ENCODE data around the gene FAM131A.
"Not testable (repeated sequence)": the region's sequence is repeated elsewhere in the genome, so short reads cannot be mapped to it uniquely, and the experiment has no call there.

The FAM131A gene

DNA sequence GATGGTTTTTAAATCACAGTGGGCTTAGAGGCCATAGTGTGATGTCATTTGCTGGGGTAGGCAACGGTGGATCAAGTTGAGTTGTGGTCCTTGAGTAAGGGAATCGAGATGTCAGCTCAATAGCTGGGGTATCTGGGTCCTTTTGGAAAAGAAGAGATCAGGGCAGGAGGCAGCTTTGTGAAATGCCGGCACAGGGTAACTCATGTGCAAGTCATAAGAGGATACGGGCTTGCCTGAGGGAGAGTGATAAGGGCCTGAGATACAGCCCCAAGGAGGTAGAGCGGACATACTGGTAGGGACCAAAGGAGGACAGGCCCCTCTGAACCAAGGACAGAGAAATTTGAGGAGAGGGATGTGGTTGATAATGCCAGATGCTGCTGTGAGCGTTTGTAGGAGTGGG is 4.2 kb upstream of the FAM131A start:
- Histone ChIP-seq H3K27ac (ENCODE audit: low read depth, low read length, severe bottlenecking) (peak overlapping the region; percentile 96), H3K4me1 (ENCODE audit: control insufficient read depth, insufficient read depth, low read length, poor library complexity, severe bottlenecking) (peaks cover 55% of the 10 kb centered on the region), H3K36me3 (ENCODE audit: control insufficient read depth, insufficient read depth, low read length) (peaks cover 74% of the 10 kb centered on the region), H3K4me3 (ENCODE audit: extremely low read depth, insufficient read depth, low read length, poor library complexity, severe bottlenecking) (no peak overlapping the region), H3K9me3 (ENCODE audit: control insufficient read depth, low read length) (no peaks in the 10 kb centered on the region)
- WGBS, 2 experiments (ENCODE audit: insufficient coverage in 2 of 2), result 97% methylated on average over 6 of the region's 6 CpGs

- peaks cover 68% of the 10 kb centered on the region for H3K36me3 ChIP-seq (ENCODE audit: control insufficient read depth, insufficient read depth, low read length)
- peak overlapping the region; percentile 96 for H3K27ac ChIP-seq (ENCODE audit: low read depth, low read length, severe bottlenecking)
- no peak overlapping the region for H3K4me3 ChIP-seq (ENCODE audit: extremely low read depth, insufficient read depth, low read length, poor library complexity, severe bottlenecking)
- peaks cover 55% of the 10 kb centered on the region for H3K4me1 ChIP-seq (ENCODE audit: control insufficient read depth, insufficient read depth, low read length, poor library complexity, severe bottlenecking)
- 94 to 96% methylated on average over 2 to 3 of the region's 3 CpGs for WGBS, 2 experiments (ENCODE audit: insufficient coverage in 2 of 2)
- no peaks in the 10 kb centered on the region for H3K9me3 ChIP-seq (ENCODE audit: control insufficient read depth, low read length)
Measured at GRCh38 chr3:184333700-184334099, 3.7 kb upstream of the FAM131A start.

GRCh38 chr3:184334470-184335158 is 2.8 kb upstream of the FAM131A start:
- no peak overlapping the region for H3K4me3 ChIP-seq (ENCODE audit: extremely low read depth, insufficient read depth, low read length, poor library complexity, severe bottlenecking)
- peak overlapping the region; percentile 96 for H3K27ac ChIP-seq (ENCODE audit: low read depth, low read length, severe bottlenecking)
- 91 to 93% methylated on average over 9 to 14 of the region's 15 CpGs for WGBS, 2 experiments (ENCODE audit: insufficient coverage in 2 of 2)
- peaks cover 59% of the 10 kb centered on the region for H3K36me3 ChIP-seq (ENCODE audit: control insufficient read depth, insufficient read depth, low read length)
- no peaks in the 10 kb centered on the region for H3K9me3 ChIP-seq (ENCODE audit: control insufficient read depth, low read length)
- peaks cover 60% of the 10 kb centered on the region for H3K4me1 ChIP-seq (ENCODE audit: control insufficient read depth, insufficient read depth, low read length, poor library complexity, severe bottlenecking)

GRCh38 chr3:184335291-184335660 is 2.1 kb upstream of the FAM131A start:
- Histone ChIP-seq H3K4me1 (ENCODE audit: control insufficient read depth, insufficient read depth, low read length, poor library complexity, severe bottlenecking) (peaks cover 65% of the 10 kb centered on the region), H3K4me3 (ENCODE audit: extremely low read depth, insufficient read depth, low read length, poor library complexity, severe bottlenecking) (peak overlapping the region; percentile 60), H3K27ac (ENCODE audit: low read depth, low read length, severe bottlenecking) (peak overlapping the region; percentile 96), H3K36me3 (ENCODE audit: control insufficient read depth, insufficient read depth, low read length) (peaks cover 53% of the 10 kb centered on the region), H3K9me3 (ENCODE audit: control insufficient read depth, low read length) (no peaks in the 10 kb centered on the region)
- WGBS, 2 experiments (ENCODE audit: insufficient coverage in 2 of 2), result 67 to 76% methylated on average over 2 of the region's 4 CpGs

DNA sequence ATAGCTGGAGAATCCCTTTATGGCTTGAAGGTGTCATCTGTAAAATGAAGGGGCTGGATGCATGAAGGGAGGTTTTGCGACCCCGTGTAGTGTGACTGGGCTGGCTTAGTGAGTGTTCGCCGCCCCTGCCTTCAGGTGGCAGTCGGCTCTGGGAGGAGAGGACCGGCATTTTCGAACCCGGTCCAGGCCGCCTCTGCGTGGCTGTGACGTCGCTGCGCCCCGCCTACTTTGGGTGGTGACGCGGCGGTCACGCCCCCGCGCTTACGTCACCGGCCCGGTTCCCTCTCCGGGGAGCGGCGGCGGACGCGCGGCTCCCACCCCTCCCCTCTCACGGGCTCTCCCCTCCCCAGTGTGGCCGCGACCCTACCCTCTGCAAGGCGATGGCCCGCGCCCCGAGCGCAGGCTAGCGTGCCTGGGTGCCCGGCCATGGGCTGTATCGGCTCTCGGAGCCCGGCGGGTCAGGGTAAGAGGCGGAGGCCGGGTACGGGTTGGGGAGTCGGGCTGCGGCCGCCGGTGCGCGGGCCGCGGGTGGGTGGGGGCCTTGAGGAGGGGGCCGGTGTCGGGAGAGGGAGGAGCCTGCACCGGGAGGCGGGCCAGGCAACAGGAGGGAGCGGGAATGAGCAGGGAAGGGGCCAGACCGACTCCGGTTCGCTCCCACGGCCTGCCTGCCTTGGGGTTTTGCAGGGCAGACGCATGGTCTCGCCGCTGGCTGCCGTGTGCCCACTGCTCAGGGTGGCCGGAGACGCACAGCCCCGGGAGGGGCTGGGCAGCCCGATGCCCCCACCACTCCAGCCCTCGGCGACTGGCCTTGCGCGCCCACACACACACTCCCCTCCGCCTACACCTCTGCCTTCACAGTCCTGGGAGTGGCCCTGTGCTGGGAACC is 1.5 kb upstream of the FAM131A start:
- Histone ChIP-seq H3K9me3 (ENCODE audit: control insufficient read depth, low read length) (no peaks in the 10 kb centered on the region), H3K36me3 (ENCODE audit: control insufficient read depth, insufficient read depth, low read length) (peaks cover 46% of the 10 kb centered on the region)
- 2 to 3% methylated on average over 58 to 59 of the region's 77 CpGs for WGBS, 2 experiments (ENCODE audit: insufficient coverage in 2 of 2)

GRCh38 chr3:184336547-184337398 is 627 bp upstream of the FAM131A start:
- Histone ChIP-seq H3K9me3 (ENCODE audit: control insufficient read depth, low read length) (no peaks in the 10 kb centered on the region), H3K4me3 (ENCODE audit: extremely low read depth, insufficient read depth, low read length, poor library complexity, severe bottlenecking) (peak overlapping the region; percentile 60), H3K36me3 (ENCODE audit: control insufficient read depth, insufficient read depth, low read length) (peaks cover 44% of the 10 kb centered on the region), H3K27ac (ENCODE audit: low read depth, low read length, severe bottlenecking) (peak overlapping the region; percentile 96), H3K4me1 (ENCODE audit: control insufficient read depth, insufficient read depth, low read length, poor library complexity, severe bottlenecking) (peaks cover 63% of the 10 kb centered on the region)
- 51 to 54% methylated on average over 16 of the region's 17 CpGs for WGBS, 2 experiments (ENCODE audit: insufficient coverage in 2 of 2)

More for the DNA sequence above, 1.5 kb upstream of the FAM131A start:
- Histone ChIP-seq H3K4me1 (ENCODE audit: control insufficient read depth, insufficient read depth, low read length, poor library complexity, severe bottlenecking) (peaks cover 67% of the 10 kb centered on the region), H3K4me3 (ENCODE audit: extremely low read depth, insufficient read depth, low read length, poor library complexity, severe bottlenecking) (peak overlapping the region; percentile 60), H3K27ac (ENCODE audit: low read depth, low read length, severe bottlenecking) (peak overlapping the region; percentile 96)

- peaks cover 42% of the 10 kb centered on the region for H3K36me3 ChIP-seq (ENCODE audit: control insufficient read depth, insufficient read depth, low read length)
- no peaks in the 10 kb centered on the region for H3K9me3 ChIP-seq (ENCODE audit: control insufficient read depth, low read length)
- WGBS, 2 experiments (ENCODE audit: insufficient coverage in 2 of 2), result 87 to 95% methylated on average over 3 to 7 of the region's 7 CpGs
- H3K4me1 ChIP-seq (ENCODE audit: control insufficient read depth, insufficient read depth, low read length, poor library complexity, severe bottlenecking), result peaks cover 50% of the 10 kb centered on the region
- H3K4me3 ChIP-seq (ENCODE audit: extremely low read depth, insufficient read depth, low read length, poor library complexity, severe bottlenecking), result no peak overlapping the region
- no peak overlapping the region for H3K27ac ChIP-seq (ENCODE audit: low read depth, low read length, severe bottlenecking)
Measured at GRCh38 chr3:184337981-184338380, 581 bp downstream of the FAM131A start.

DNA sequence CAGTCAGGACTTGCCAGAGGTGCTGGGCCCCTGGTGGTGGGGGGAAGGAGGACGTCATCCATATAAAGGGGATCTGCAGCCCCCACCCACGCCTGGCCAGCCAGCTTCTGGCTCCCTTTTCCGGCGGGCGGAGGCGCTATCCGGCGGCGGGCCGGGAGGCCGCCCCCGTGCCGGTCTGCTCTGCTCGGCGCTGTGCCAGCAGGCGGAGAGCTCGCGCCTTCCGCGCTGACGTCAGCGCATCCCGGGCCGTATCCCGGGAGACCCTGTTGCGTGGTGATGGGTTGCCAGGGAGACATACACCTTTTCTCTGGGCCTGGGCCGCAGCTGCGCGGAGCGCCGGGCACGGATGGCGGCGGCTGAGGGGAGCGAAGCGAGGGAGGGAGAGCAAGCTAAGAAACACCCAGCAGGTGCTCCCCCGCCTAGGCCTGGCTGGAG is 1.1 kb downstream of the FAM131A start:
- WGBS, 2 experiments (ENCODE audit: insufficient coverage in 2 of 2), result 22 to 41% methylated on average over 20 to 23 of the region's 37 CpGs
- Histone ChIP-seq H3K9me3 (ENCODE audit: control insufficient read depth, low read length) (no peaks in the 10 kb centered on the region), H3K27ac (ENCODE audit: low read depth, low read length, severe bottlenecking) (no peak overlapping the region), H3K4me1 (ENCODE audit: control insufficient read depth, insufficient read depth, low read length, poor library complexity, severe bottlenecking) (peaks cover 50% of the 10 kb centered on the region), H3K4me3 (ENCODE audit: extremely low read depth, insufficient read depth, low read length, poor library complexity, severe bottlenecking) (no peak overlapping the region), H3K36me3 (ENCODE audit: control insufficient read depth, insufficient read depth, low read length) (peaks cover 37% of the 10 kb centered on the region)

DNA sequence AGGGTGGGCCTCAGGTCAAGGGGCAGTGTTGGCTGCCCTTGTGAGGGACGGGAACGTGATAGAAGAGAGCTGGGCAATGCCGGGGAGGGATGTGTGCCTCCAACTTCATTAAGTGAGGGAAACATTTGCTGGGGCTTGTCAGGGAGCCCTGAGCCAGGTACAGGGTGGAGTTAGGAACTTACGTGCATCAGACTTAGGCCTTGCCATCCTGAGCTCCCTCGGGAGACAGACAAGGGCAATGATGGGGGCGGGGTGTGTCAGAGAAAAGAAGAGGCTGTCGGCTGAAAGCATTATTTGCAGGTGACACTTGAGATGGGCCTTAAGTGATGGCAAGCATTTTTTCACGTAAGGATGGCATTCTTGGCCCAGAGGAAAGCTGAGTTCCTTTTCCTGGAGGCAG is 1.6 kb downstream of the FAM131A start:
- H3K27ac ChIP-seq (ENCODE audit: low read depth, low read length, severe bottlenecking), result no peak overlapping the region
- 64 to 81% methylated on average over 6 to 8 of the region's 8 CpGs for WGBS, 2 experiments (ENCODE audit: insufficient coverage in 2 of 2)
- H3K4me3 ChIP-seq (ENCODE audit: extremely low read depth, insufficient read depth, low read length, poor library complexity, severe bottlenecking), result no peak overlapping the region
- H3K4me1 ChIP-seq (ENCODE audit: control insufficient read depth, insufficient read depth, low read length, poor library complexity, severe bottlenecking), result peaks cover 48% of the 10 kb centered on the region
- H3K9me3 ChIP-seq (ENCODE audit: control insufficient read depth, low read length), result no peaks in the 10 kb centered on the region
- H3K36me3 ChIP-seq (ENCODE audit: control insufficient read depth, insufficient read depth, low read length), result peaks cover 35% of the 10 kb centered on the region

DNA sequence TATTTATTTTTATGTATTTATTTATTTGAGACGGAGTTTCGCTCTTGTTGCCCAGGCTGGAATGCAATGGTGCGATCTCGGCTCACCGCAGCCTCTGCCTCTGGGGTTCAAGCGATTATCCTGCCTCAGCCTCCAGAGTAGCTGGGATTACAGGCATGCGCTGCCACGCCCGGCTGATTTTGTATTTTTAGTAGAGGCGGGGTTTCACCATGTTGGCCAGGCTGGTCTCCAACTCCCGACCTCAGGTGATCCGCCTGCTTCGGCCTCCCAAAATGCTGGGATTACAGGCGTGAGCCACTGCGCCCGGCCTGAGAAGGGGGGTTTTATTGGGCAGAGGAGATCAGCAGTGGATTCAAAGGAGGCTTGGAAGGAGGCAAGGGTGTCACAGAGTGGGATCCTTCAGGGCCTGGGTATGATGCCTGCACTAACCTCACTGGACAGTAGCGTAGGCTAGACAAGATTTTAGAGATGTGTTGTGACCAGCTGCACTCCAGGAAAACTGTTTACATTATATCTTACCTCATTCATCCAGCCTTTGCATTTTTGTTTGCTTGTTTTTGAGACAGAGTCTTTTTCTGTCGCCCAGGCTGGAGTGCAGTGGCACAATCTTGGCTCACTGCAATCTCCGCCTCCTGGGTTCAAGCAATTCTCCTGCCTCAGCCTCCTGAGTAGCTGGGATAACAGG is 2.2 kb downstream of the FAM131A start:
- not testable (repeated sequence) for H3K4me3 ChIP-seq (ENCODE audit: extremely low read depth, insufficient read depth, low read length, poor library complexity, severe bottlenecking); H3K9me3 ChIP-seq (ENCODE audit: control insufficient read depth, low read length); H3K27ac ChIP-seq (ENCODE audit: low read depth, low read length, severe bottlenecking)
- peaks cover 29% of the 10 kb centered on the region for H3K36me3 ChIP-seq (ENCODE audit: control insufficient read depth, insufficient read depth, low read length)
- WGBS, 2 experiments (ENCODE audit: insufficient coverage in 2 of 2), result 92 to 96% methylated on average over 15 to 18 of the region's 19 CpGs
- H3K4me1 ChIP-seq (ENCODE audit: control insufficient read depth, insufficient read depth, low read length, poor library complexity, severe bottlenecking), result peaks cover 42% of the 10 kb centered on the region

All from mesodermal cell (in vitro differentiated cells).